Activated T-cell treated with anti-CD3 and anti-CD28 coated beads, Interleukin-2, amount 50 U/mL, for 48 hours (primary cell): ENCODE results near the gene TMEM198.

Experiments
- DNase-seq, 2 experiments: peaks; one replicate each; pipeline ENCODE4 v3.0.0-alpha.2; 2020

Gene TMEM198

GRCh38 chr2:219509780-219510511, 33.9 kb upstream of the TMEM198 start:
- peak; percentile 63 to 74 for DNase-seq

GRCh38 chr2:219510512-219511135, 33.2 kb upstream of the TMEM198 start:
- no peak for DNase-seq

- no peak for DNase-seq
Measured at GRCh38 chr2:219511547-219512325, 32.1 kb upstream of the TMEM198 start.

GRCh38 chr2:219512524-219513216, 31.2 kb upstream of the TMEM198 start:
- DNase-seq: no peak

- DNase-seq: no peak
Measured at GRCh38 chr2:219513787-219514186, 30.0 kb upstream of the TMEM198 start.

GRCh38 chr2:219514196-219514761, 29.5 kb upstream of the TMEM198 start, which contains the start of gene ASIC4:
ASIC4 (plus strand) TSS chr2:219514482; CDS start chr2:219514725, 243 bp downstream.
- no peak for DNase-seq

GRCh38 chr2:219514836-219515235, 29.0 kb upstream of the TMEM198 start:
- DNase-seq: no peak

GRCh38 chr2:219515874-219516629, 27.8 kb upstream of the TMEM198 start:
- DNase-seq: no peak

GRCh38 chr2:219516888-219517287, 26.9 kb upstream of the TMEM198 start:
- DNase-seq: no peak

GRCh38 chr2:219517954-219518778, 25.7 kb upstream of the TMEM198 start:
- no peak for DNase-seq

GRCh38 chr2:219519526-219519916, 24.3 kb upstream of the TMEM198 start:
- DNase-seq: no peak

GRCh38 chr2:219520079-219520478, 23.7 kb upstream of the TMEM198 start:
- no peak for DNase-seq

- no peak for DNase-seq
Measured at GRCh38 chr2:219521066-219521880, 22.6 kb upstream of the TMEM198 start.

- DNase-seq: no peak
Measured at GRCh38 chr2:219522111-219523030, 21.5 kb upstream of the TMEM198 start.

- DNase-seq: no peak
Measured at GRCh38 chr2:219523031-219523671, 20.7 kb upstream of the TMEM198 start.

GRCh38 chr2:219524817-219525216, 19.0 kb upstream of the TMEM198 start:
- no peak for DNase-seq

- no peak for DNase-seq
Measured at GRCh38 chr2:219525533-219526232, 18.1 kb upstream of the TMEM198 start.
